22Rv1 (cell line): ENCODE results near the gene CAPZB.

Experiments used
- CTCF ChIP-seq: fragments of 450-650 bp; IDR thresholded peaks from 2 replicates; pipeline ENCODE4 v1.5.1; 2017; ENCODE audit warnings: mild to moderate bottlenecking
- ZFX ChIP-seq: fragments of 450-650 bp; IDR thresholded peaks from 2 replicates; pipeline ENCODE4 v1.6.1; 2017; ENCODE audit warnings: antibody characterized with exemption, borderline replicate concordance

DNA sequence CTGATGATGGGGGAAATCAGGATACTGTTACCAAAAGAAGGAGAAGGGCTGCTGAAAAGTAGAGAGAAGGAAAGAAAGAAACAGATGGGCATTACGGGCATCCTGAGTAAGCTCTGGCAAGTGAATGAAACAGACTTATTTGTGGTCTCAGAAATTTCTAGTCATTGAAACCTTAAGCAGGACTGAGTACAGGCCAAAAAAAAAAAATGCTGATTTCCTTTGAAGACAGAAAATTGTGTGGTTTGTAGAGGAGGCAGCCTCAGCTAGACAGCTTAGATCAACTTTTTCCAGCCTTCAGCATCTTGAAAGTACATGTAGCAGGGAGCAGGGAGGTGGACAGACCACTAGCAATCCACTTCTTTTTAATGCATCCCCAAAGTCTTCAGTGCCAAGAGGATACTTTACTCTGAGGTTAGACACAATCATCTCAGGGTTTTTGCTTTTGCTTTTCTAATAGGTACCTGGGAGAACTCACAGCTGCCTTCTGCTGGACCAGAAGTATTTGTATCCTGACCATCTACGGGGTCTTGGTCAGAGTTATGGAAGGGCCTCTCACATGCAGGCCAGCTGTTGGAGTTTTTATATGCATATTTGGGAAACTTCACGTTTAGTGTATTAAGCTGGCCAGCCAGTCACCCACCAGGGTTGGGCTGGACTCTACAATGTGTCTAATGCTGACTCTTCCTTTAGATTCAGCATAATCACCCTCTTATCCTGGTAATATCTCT, 10.6 kb upstream of the CAPZB start:
- no peak for TF ChIP-seq CTCF
- TF ChIP-seq ZFX, result no peak
